Upper lobe of left lung (tissue), 6 donors: Measurements from ENCODE around the gene METAP2. TPM values are rescaled to one million over a fixed set of nuclear protein-coding genes. Genes with fewer than 3 reads are reported as not detected.

Source experiments
- ATAC-seq, 2 donors: fragments of 200-7000 bp; cut with Tn5 transposase; one replicate each; pipeline ENCODE4 v1.9.1; 2022; ENCODE audit warnings: mild to moderate bottlenecking in 2 of 2, moderate library complexity in 2 of 2; ENCODE audit not compliant: low FRiP score in 2 of 2
- DNase-seq, 2 donors: peaks; one replicate each; pipeline ENCODE4 v3.0.0-alpha.2; 2019 to 2020
- H3K27ac ChIP-seq, 4 donors: fragments of 200-600 bp; sonication (generic); one replicate each; pipeline ENCODE4 v1.5.1; 2016 to 2019
- H3K27me3 ChIP-seq, 4 donors: fragments of 200-600 bp; sonication (generic); one replicate each; pipeline ENCODE4 v1.5.1; 2017 to 2019
- H3K36me3 ChIP-seq, 4 donors: fragments of 200-600 bp; sonication (generic); one replicate each; pipeline ENCODE4 v1.5.1; 2016 to 2019
- H3K4me1 ChIP-seq, 4 donors: fragments of 200-600 bp; sonication (generic); one replicate each; pipeline ENCODE4 v1.5.1; 2018 to 2019
- H3K4me3 ChIP-seq, 4 donors: fragments of 200-600 bp; sonication (generic); one replicate each; pipeline ENCODE4 v1.5.1; 2017 to 2019; ENCODE audit warnings: mild to moderate bottlenecking in 2 of 4, moderate library complexity in 1 of 4
- H3K9me3 ChIP-seq, 4 donors: fragments of 200-600 bp; sonication (generic); one replicate each; pipeline ENCODE4 v1.5.1; 2018 to 2019
- EP300 ChIP-seq, 4 donors: sonication (generic); formaldehyde crosslinking; IDR thresholded peaks; one replicate each; pipeline ENCODE4 v1.5.1; 2017; ENCODE audit warnings: antibody characterized with exemption in 4 of 4, control low read depth in 2 of 4
- POLR2A ChIP-seq, 4 donors: fragments of 450-650 bp; IDR thresholded peaks; one replicate each; pipeline ENCODE4 v1.5.1; 2016 to 2017; ENCODE audit warnings: antibody characterized with exemption in 4 of 4, mild to moderate bottlenecking in 2 of 4
- POLR2AphosphoS5 ChIP-seq, 2 donors: sonication (generic); formaldehyde crosslinking; IDR thresholded peaks; one replicate each; pipeline ENCODE4 v1.5.1; 2017; ENCODE audit warnings: antibody characterized with exemption in 2 of 2
- WGBS, 2 donors: methylation state at CpG; one replicate each; pipeline ENCODE4 v1.1.5; 2017 to 2018; 5-methylcytosine and 5-hydroxymethylcytosine counted together
- total RNA-seq, 6 donors: library from RNA; depleted of rRNA in 4 of 6; stranded (reverse); fragments of >200 nt in 4 of 6; gene quantifications; one replicate each; pipeline versions ENCODE4 v1.1.0 to v1.2.1, GENCODE V29; 2016 to 2021
- TF ChIP-seq, protein P1 (sequence below), 6 experiments: fragments of 450-650 bp in 4 of 6; fragments of 200-600 bp in 2 of 6; sonication (generic) in 2 of 6; IDR thresholded peaks; one replicate each; pipeline ENCODE4 v1.5.1; 2016 to 2019; ENCODE audit warnings: antibody characterized with exemption in 6 of 6
- donor health status: DM: no; HTN: no; CAD: no; lungs with moderate emphysema.
- donor health status: DM: no; HTN: yes; CAD: no; lungs with severe emphysema.

Gene METAP2
- total RNA-seq, 6 donors from 2014 or later, result 44.0 to 75.0 (median 50.3) TPM

- DNase-seq (no peak), ATAC-seq (no peak)
- Histone ChIP-seq H3K4me3 (no peak overlapping the region), H3K27me3 (peaks cover 0 to 12% (median 4%) of the 10 kb centered on the region in 4 donors), H3K27ac (peak overlapping the region in 2 of 4 donors; percentile 26 to 30), H3K4me1 (peaks cover 4 to 26% (median 7%) of the 10 kb centered on the region in 4 donors), H3K36me3 (no peaks in the 10 kb centered on the region), H3K9me3 (peaks cover 0 to 7% (median 2%) of the 10 kb centered on the region in 4 donors)
- WGBS, 2 donors, result 67 to 73% methylated on average over 4 of the region's 4 CpGs
- no peak for TF ChIP-seq POLR2AphosphoS5 (IDR thresholded peaks at IDR 0.05)
- no peak for TF ChIP-seq POLR2A (IDR thresholded peaks at IDR 0.05)
- no peak for TF ChIP-seq EP300 (IDR thresholded peaks at IDR 0.05)
- TF ChIP-seq, protein P1, sequence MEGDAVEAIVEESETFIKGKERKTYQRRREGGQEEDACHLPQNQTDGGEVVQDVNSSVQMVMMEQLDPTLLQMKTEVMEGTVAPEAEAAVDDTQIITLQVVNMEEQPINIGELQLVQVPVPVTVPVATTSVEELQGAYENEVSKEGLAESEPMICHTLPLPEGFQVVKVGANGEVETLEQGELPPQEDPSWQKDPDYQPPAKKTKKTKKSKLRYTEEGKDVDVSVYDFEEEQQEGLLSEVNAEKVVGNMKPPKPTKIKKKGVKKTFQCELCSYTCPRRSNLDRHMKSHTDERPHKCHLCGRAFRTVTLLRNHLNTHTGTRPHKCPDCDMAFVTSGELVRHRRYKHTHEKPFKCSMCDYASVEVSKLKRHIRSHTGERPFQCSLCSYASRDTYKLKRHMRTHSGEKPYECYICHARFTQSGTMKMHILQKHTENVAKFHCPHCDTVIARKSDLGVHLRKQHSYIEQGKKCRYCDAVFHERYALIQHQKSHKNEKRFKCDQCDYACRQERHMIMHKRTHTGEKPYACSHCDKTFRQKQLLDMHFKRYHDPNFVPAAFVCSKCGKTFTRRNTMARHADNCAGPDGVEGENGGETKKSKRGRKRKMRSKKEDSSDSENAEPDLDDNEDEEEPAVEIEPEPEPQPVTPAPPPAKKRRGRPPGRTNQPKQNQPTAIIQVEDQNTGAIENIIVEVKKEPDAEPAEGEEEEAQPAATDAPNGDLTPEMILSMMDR (IDR thresholded peaks at IDR 0.05), result no peak
These were observed 71.4 kb downstream of the METAP2 start for GRCh38 chr12:95545303-95545702.

DNA sequence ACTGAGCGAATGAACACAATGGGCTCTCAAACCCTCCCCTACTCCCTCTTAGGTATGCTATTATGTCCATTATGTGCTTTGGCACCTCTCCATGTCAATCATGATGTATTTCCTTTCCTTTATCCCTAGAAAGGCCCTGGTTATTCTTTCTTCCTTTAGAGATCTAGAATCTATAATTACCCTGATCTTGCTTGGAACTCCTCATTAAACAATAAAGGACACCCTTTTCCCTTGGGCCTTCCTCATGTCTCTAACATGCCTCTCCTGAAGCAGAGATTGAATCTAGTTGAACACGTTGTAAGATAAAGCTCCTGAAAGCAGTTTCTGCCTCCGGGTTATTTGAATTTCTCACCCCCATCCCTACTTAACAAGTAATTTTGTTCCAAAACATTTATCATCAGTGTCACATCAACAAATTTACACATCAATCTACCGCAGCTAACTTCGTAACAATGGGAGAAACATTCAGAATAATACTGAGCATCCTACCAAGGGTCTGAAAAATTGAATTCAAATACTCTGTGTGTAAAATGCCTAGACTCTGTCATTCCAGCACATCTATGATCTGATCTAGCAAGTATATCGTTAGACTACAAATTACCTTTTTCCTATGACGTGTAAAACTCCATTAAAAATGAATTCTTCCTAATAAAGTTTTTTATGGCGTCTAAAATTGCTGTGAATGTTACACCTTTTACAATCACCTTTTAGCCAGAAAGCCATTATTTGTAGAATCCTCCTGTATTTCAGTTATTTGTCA lies 72.0 kb downstream of the METAP2 start:
- H3K9me3 ChIP-seq, result peaks cover 0 to 7% (median 2%) of the 10 kb centered on the region in 4 donors
- no peaks in the 10 kb centered on the region for H3K36me3 ChIP-seq
- peaks cover 0 to 12% (median 4%) of the 10 kb centered on the region in 4 donors for H3K27me3 ChIP-seq
- no peak for ATAC-seq
- H3K4me1 ChIP-seq, result peaks cover 4 to 26% (median 7%) of the 10 kb centered on the region in 4 donors
- TF ChIP-seq POLR2A (IDR thresholded peaks at IDR 0.05), result no peak
- DNase-seq, result no peak
- peak overlapping the region in 2 of 4 donors; percentile 26 to 30 for H3K27ac ChIP-seq
- 61 to 66% methylated on average over 8 of the region's 8 CpGs for WGBS, 2 donors
- peak overlapping the region in 1 of 4 donors; percentile 13 for H3K4me3 ChIP-seq

DNA sequence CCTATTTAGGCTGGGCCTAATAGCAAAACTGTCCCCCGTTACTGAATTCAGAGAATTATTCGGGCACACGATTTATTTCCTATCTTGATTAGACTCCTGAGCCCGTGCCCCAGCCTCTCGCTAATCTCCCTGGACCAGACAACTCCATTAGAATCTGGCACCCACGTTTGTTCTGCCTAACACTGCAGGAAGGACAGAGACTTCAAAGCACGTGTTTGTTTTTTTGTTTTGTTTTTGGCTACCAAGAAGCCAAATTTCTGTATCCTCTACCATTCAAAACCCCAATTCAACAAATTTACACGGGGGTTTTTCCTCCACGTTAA lies 72.5 kb downstream of the METAP2 start:
- ATAC-seq (no peak), DNase-seq (no peak)
- WGBS, 2 donors, result 65 to 69% methylated on average over 9 of the region's 9 CpGs
- TF ChIP-seq POLR2A (IDR thresholded peaks at IDR 0.05), result no peak
- TF ChIP-seq, protein P1 (IDR thresholded peaks at IDR 0.05), result no peak
- no peak for TF ChIP-seq POLR2AphosphoS5 (IDR thresholded peaks at IDR 0.05)
- no peak for TF ChIP-seq EP300 (IDR thresholded peaks at IDR 0.05)
- Histone ChIP-seq H3K9me3 (peaks cover 0 to 7% (median 2%) of the 10 kb centered on the region in 4 donors), H3K27me3 (peaks cover 0 to 12% (median 4%) of the 10 kb centered on the region in 4 donors), H3K4me3 (no peak overlapping the region), H3K36me3 (no peaks in the 10 kb centered on the region), H3K27ac (peak overlapping the region in 1 of 4 donors; percentile 9), H3K4me1 (peaks cover 4 to 26% (median 7%) of the 10 kb centered on the region in 4 donors)

DNA sequence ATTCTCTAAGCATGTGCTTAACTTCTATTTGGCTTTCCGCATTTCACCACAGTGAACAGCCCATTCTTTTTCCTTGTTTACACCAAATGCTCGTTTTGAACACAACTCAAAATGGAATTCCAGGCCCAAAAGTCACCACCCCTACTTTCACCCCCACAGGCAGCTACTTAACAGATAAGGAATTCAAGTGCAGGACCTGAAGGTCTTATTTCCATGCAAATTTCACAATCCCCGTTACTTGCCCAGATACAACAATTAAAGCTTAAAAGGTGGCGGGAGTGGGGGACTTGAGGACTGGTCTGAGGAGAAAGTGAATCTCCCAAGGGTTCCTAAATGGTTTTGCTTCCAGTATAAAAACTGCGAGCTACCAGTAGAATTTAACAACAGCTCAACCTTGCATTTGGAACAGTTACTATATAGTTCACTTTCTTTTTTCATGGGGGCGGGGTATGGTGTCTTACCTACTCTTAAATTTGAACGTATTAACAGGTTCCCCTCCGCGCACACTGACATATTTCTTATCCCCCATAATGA lies 73.6 kb downstream of the METAP2 start:
- peak; percentile 61 to 73 for ATAC-seq
- peak in 1 of 4 donors; percentile 29 for TF ChIP-seq EP300 (IDR thresholded peaks at IDR 0.05)
- TF ChIP-seq POLR2A (IDR thresholded peaks at IDR 0.05), result peak in 1 of 4 donors; percentile 45
- TF ChIP-seq POLR2AphosphoS5 (IDR thresholded peaks at IDR 0.05), result no peak
- TF ChIP-seq, protein P1 (IDR thresholded peaks at IDR 0.05), result no peak
- whole genome bisulfite sequencing, 2 donors, result 20 to 32% methylated on average over 9 of the region's 9 CpGs

DNA sequence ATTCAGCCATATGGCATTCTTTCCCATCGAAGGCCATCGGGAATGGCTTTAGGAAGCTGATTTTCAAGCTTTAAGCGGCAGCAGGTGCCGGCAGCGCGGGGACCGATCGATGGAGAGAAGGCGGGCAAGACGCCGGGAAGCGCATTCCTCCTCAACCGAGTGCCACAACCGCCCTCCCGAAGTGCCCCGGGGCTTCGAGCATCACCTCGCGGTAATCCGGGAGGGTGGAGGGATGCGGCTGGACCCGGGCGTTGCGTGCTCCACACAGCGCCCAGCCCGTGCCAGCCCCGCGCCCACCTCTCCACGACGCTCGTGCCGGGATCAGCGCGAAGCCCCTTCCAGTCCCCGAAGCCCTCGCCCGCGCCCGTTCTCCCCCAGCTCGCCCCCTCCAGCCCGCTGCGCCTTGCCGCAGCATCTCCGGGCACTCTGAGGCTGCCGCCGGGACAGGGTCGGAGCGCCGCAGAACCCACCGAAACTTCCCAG lies 74.1 kb downstream of the METAP2 start:
- Histone ChIP-seq H3K4me3 (peak overlapping the region; percentile 76 to 92 (median 82)), H3K4me1 (peaks cover 4 to 26% (median 7%) of the 10 kb centered on the region in 4 donors), H3K27ac (peak overlapping the region; percentile 86 to 94 (median 89)), H3K36me3 (no peaks in the 10 kb centered on the region), H3K27me3 (peaks cover 0 to 12% (median 4%) of the 10 kb centered on the region in 4 donors), H3K9me3 (peaks cover 0 to 7% (median 2%) of the 10 kb centered on the region in 4 donors)
- DNase-seq (peak in 1 of 2 donors; percentile 47), ATAC-seq (peak; percentile 52 to 71)
- WGBS, 2 donors, result 2% methylated on average over 9 to 24 of the region's 50 CpGs
- TF ChIP-seq EP300 (IDR thresholded peaks at IDR 0.05) (no peak), POLR2AphosphoS5 (IDR thresholded peaks at IDR 0.05) (no peak), POLR2A (IDR thresholded peaks at IDR 0.05) (no peak)
- TF ChIP-seq, protein P1 (IDR thresholded peaks at IDR 0.05), result no peak

More for the DNA sequence above, 73.6 kb downstream of the METAP2 start:
- DNase-seq, result peak in 1 of 2 donors; percentile 49
- Histone ChIP-seq H3K36me3 (no peaks in the 10 kb centered on the region), H3K27me3 (peaks cover 0 to 12% (median 4%) of the 10 kb centered on the region in 4 donors), H3K4me3 (peak overlapping the region in 3 of 4 donors; percentile 76 to 92 (median 81)), H3K9me3 (peaks cover 0 to 7% (median 2%) of the 10 kb centered on the region in 4 donors), H3K27ac (peak overlapping the region; percentile 86 to 94 (median 89)), H3K4me1 (peaks cover 4 to 26% (median 7%) of the 10 kb centered on the region in 4 donors)
